H1 (cell line): ENCODE measurements around the gene CRKL. TPM values are rescaled to one million over a fixed set of nuclear protein-coding genes. Genes with fewer than 3 reads are reported as not detected.

Experiments used
- ATF2 ChIP-seq: IDR thresholded peaks from 2 replicates; pipeline ENCODE4 v1.6.1; 2012; ENCODE audit warnings: low read length, inconsistent platforms
- CHD7 ChIP-seq: fragments of 300-600 bp; sonication (generic); IDR thresholded peaks from 2 replicates; pipeline ENCODE4 v1.7.1; 2012; ENCODE audit warnings: low read length, moderate library complexity, mild to moderate bottlenecking, inconsistent platforms; ENCODE audit not compliant: insufficient replicate concordance
- HDAC6 ChIP-seq: IDR thresholded peaks from one replicate; pipeline ENCODE4 v1.7.1; 2012; ENCODE audit warnings: low read depth, mild to moderate bottlenecking, inconsistent platforms, low read length, moderate library complexity
- POU5F1 ChIP-seq: IDR thresholded peaks from 2 replicates; pipeline ENCODE4 v1.6.1; 2011; ENCODE audit warnings: low read depth, mild to moderate bottlenecking, low read length, moderate library complexity
- RBBP5 ChIP-seq: IDR thresholded peaks from 2 replicates; pipeline ENCODE4 v1.7.1; 2012; ENCODE audit warnings: low read depth, mild to moderate bottlenecking, inconsistent platforms, low read length, moderate library complexity, borderline replicate concordance
- SAP30 ChIP-seq: fragments of 300-600 bp; sonication (generic); IDR thresholded peaks from 2 replicates; pipeline ENCODE4 v1.7.1; 2012; ENCODE audit warnings: low read length, moderate library complexity, mild to moderate bottlenecking, inconsistent platforms; ENCODE audit not compliant: insufficient read depth, insufficient replicate concordance
- SIN3A ChIP-seq, 2 experiments: IDR thresholded peaks in 1 of 2; conservative IDR thresholded peaks in 1 of 2; 2 replicates each; pipeline ENCODE4 v1.6.1; 2011 to 2012; ENCODE audit warnings: low read length in 2 of 2, improper control_type of control experiment in 1 of 2, low read depth in 1 of 2, mild to moderate bottlenecking in 1 of 2
- SP2 ChIP-seq: IDR thresholded peaks from 2 replicates; pipeline ENCODE4 v1.6.1; 2012; ENCODE audit warnings: mild to moderate bottlenecking, low read length, inconsistent platforms
- polyA plus RNA-seq, 7 experiments: library from polyadenylated mRNA; depleted of rRNA in 3 of 7; stranded (reverse) in 5 of 7; unstranded in 2 of 7; fragments of >200 nt in 5 of 7; fragments of 200-250 nt in 2 of 7; gene quantifications; 1 replicate in 5 of 7; 2 replicates in 1 of 7; 4 replicates in 1 of 7; pipeline versions ENCODE4 v1.2.1 to v1.2.3, GENCODE V29; 2011 to 2013; ENCODE audit warnings: missing spikeins in 2 of 7, mixed read lengths in 2 of 7
- total RNA-seq: library from RNA; stranded (reverse); fragmentation: NEBNext Ultra II Directional; extraction: Animal tissue kit (Norgen Biotek cat#: 25700); gene quantifications from 2 replicates; pipeline ENCODE4 v1.2.1, GENCODE V29; 2021

Gene CRKL
- total and polyA plus RNA-seq, 2 of the 8 experiments (the other 6 are each of a cell fraction or from before 2014, with no cell fraction given): 34.5 to 94.5 TPM

- TF ChIP-seq CHD7 (no peak), ATF2 (no peak), RBBP5 (no peak), SP2 (no peak), POU5F1 (no peak), SIN3A (conservative IDR thresholded peaks at IDR 0.05 in 1 of 2, IDR thresholded peaks at IDR 0.05 in 1 of 2; ENCODE audit: low read depth in 1 of 2, low read length in 2 of 2) (no peak), HDAC6 (no peak), SAP30 (no peak)
These were observed 17.3 kb upstream of the CRKL start (continued) for GRCh38 chr22:20899827-20900423.
